Activated naive CD4-positive, alpha-beta T cell treated with anti-CD3 and anti-CD28 coated beads, Interleukin-2, amount 50 U/mL, for 72 hours (primary cell): Measurements from ENCODE around the gene FBXO41. TPM values are rescaled to one million over a fixed set of nuclear protein-coding genes. Genes with fewer than 3 reads are reported as not detected.
A peak's percentile ranks its signal among the peaks of the same experiment; 100 is the strongest.

Experiments used
- ATAC-seq, 2 donors: fragments of 150-1000 bp; cut with Tn5 transposase; 2 replicates each; pipeline ENCODE4 v1.10.0; 2021; ENCODE audit warnings: mild to moderate bottlenecking in 2 of 2, moderate library complexity in 2 of 2
- DNase-seq, 2 donors: peaks; one replicate each; pipeline ENCODE4 v3.0.0; 2021 to 2022; ENCODE audit warnings: low spot score in 2 of 2
- H3K27ac Mint-ChIP-seq, 2 donors: one replicate each; pipeline ENCODE4 v1.8.0; 2022; ENCODE audit warnings: mild to moderate bottlenecking in 2 of 2, mixed read lengths in 2 of 2
- H3K36me3 Mint-ChIP-seq, 2 donors: one replicate each; pipeline ENCODE4 v1.8.0; 2022; ENCODE audit warnings: mixed read lengths in 2 of 2
- H3K9me3 Mint-ChIP-seq, 2 donors: one replicate each; pipeline ENCODE4 v1.8.0; 2022; ENCODE audit warnings: mixed read lengths in 2 of 2
- total RNA-seq, 2 donors: library from RNA; stranded (reverse); gene quantifications; one replicate each; pipeline ENCODE4 v1.2.3, GENCODE V29; 2022

Gene FBXO41
- total RNA-seq, 2 donors from 2014 or later, result 16.0 to 41.5 TPM

GRCh38 chr2:73214120-73215035, 69.9 kb downstream of the FBXO41 start, which contains the start of gene SMYD5:
SMYD5 (plus strand) TSS chr2:73214245; CDS start chr2:73214267, 22 bp downstream.
- ATAC-seq (peak; percentile 91 to 95), DNase-seq (peak; percentile 91 to 96)
- peak within 1 kb of the TSS; percentile 94 to 97 for H3K27ac Mint-ChIP-seq
- peaks cover 6 to 7% of the 10 kb centered on the region in 2 donors for H3K36me3 Mint-ChIP-seq
- no peaks in the 10 kb centered on the region for H3K9me3 Mint-ChIP-seq

GRCh38 chr2:73212448-73213176, 71.7 kb downstream of the FBXO41 start:
- no peak overlapping the region for H3K27ac Mint-ChIP-seq

GRCh38 chr2:73212098-73212447, 72.2 kb downstream of the FBXO41 start:
- Mint-ChIP-seq H3K27ac (no peak overlapping the region), H3K9me3 (no peaks in the 10 kb centered on the region), H3K36me3 (peaks cover 6 to 7% of the 10 kb centered on the region in 2 donors)
- no peak for DNase-seq
- no peak for ATAC-seq

More at GRCh38 chr2:73212448-73213176, 71.7 kb downstream of the FBXO41 start:
- Mint-ChIP-seq H3K36me3 (peaks cover 6 to 7% of the 10 kb centered on the region in 2 donors), H3K9me3 (no peaks in the 10 kb centered on the region)
- peak; percentile 72 to 76 for ATAC-seq
- DNase-seq, result peak; percentile 76 to 80

- Mint-ChIP-seq H3K9me3 (no peaks in the 10 kb centered on the region), H3K27ac (no peak overlapping the region), H3K36me3 (peaks cover 6 to 7% of the 10 kb centered on the region in 2 donors)
- ATAC-seq, result no peak
- no peak for DNase-seq
These were observed 73.6 kb downstream of the FBXO41 start for GRCh38 chr2:73210696-73211095.

GRCh38 chr2:73210019-73210418, 74.3 kb downstream of the FBXO41 start:
- H3K36me3 Mint-ChIP-seq, result peaks cover 6 to 7% of the 10 kb centered on the region in 2 donors
- no peak for ATAC-seq

GRCh38 chr2:73208258-73208657, 76.0 kb downstream of the FBXO41 start:
- Mint-ChIP-seq H3K9me3 (no peaks in the 10 kb centered on the region), H3K27ac (no peak overlapping the region), H3K36me3 (no peaks in the 10 kb centered on the region)
- no peak for ATAC-seq
- DNase-seq, result no peak

More at GRCh38 chr2:73210019-73210418, 74.3 kb downstream of the FBXO41 start:
- Mint-ChIP-seq H3K27ac (no peak overlapping the region), H3K9me3 (no peaks in the 10 kb centered on the region)
- no peak for DNase-seq

- Mint-ChIP-seq H3K9me3 (no peaks in the 10 kb centered on the region), H3K36me3 (peaks cover 0 to 4% of the 10 kb centered on the region in 2 donors), H3K27ac (no peak overlapping the region)
- no peak for ATAC-seq
- DNase-seq, result no peak
These were observed 78.7 kb downstream of the FBXO41 start for GRCh38 chr2:73205611-73206010.

Other genes starting within 250 kb of the FBXO41 start
- 10 to 100 TPM in 1 of 2 donors, 1 to 10 TPM in 1; 5.2 to 16.0 TPM for gene SFXN5, start 212.8 kb downstream of the FBXO41 start, total RNA-seq
- gene RAB11FIP5, start 171.5 kb downstream of the FBXO41 start, total RNA-seq, result 10 to 100 TPM in 1 of 2 donors, 1 to 10 TPM in 1; 8.3 to 27.9 TPM
- gene NOTO, start 81.9 kb downstream of the FBXO41 start, total RNA-seq, result not detected
- 10 to 100 TPM; 36.0 to 41.1 TPM for gene SMYD5, start 70.2 kb downstream of the FBXO41 start, total RNA-seq
- 10 to 100 TPM; 11.5 to 24.7 TPM for gene PRADC1, start 51.2 kb downstream of the FBXO41 start, total RNA-seq
- 100 to 1,000 TPM; 417 to 503 TPM for gene CCT7, start 50.2 kb downstream of the FBXO41 start, total RNA-seq
- under 1 TPM in 1 of 2 donors, not detected in 1; 0.33 TPM for gene EGR4, start 9.1 kb upstream of the FBXO41 start, total RNA-seq
- gene ALMS1, start 101.4 kb upstream of the FBXO41 start, total RNA-seq, result 10 to 100 TPM; 21.5 to 25.4 TPM